HUES48 (cell line): Measurements from ENCODE around the gene MBIP.
"Not testable (repeated sequence)": the region's sequence is repeated elsewhere in the genome, so short reads cannot be mapped to it uniquely, and the experiment has no call there.

Source experiments
- H3K27ac ChIP-seq: one replicate; pipeline ENCODE4 v1.7.0; 2013; ENCODE audit warnings: low read depth, low read length, inconsistent platforms
- H3K27me3 ChIP-seq: 2 replicates; pipeline ENCODE4 v1.6.1; 2013; ENCODE audit warnings: mild to moderate bottlenecking, low read length; ENCODE audit not compliant: control insufficient read depth, insufficient read depth
- H3K36me3 ChIP-seq: 2 replicates; pipeline ENCODE4 v1.6.1; 2013; ENCODE audit warnings: low read length; ENCODE audit not compliant: control insufficient read depth, insufficient read depth
- H3K4me1 ChIP-seq: 2 replicates; pipeline ENCODE4 v1.6.1; 2013; ENCODE audit warnings: mild to moderate bottlenecking, low read length; ENCODE audit not compliant: control insufficient read depth, insufficient read depth
- H3K4me3 ChIP-seq: 2 replicates; pipeline ENCODE4 v1.5.1; 2013; ENCODE audit warnings: mild to moderate bottlenecking, low read depth, low read length
- H3K9ac ChIP-seq: 2 replicates; pipeline ENCODE4 v1.6.1; 2013; ENCODE audit warnings: mild to moderate bottlenecking, low read depth, low read length, moderate library complexity
- H3K9me3 ChIP-seq: 2 replicates; pipeline ENCODE4 v1.6.1; 2013; ENCODE audit warnings: low read length; ENCODE audit not compliant: control insufficient read depth, insufficient read depth

Gene MBIP

GRCh38 chr14:36340276-36340890, 19.9 kb upstream of the MBIP start:
- H3K9ac ChIP-seq, result no peak overlapping the region
- H3K36me3 ChIP-seq, result no peaks in the 10 kb centered on the region
- no peak overlapping the region for H3K27ac ChIP-seq
- H3K4me1 ChIP-seq, result no peaks in the 10 kb centered on the region
- no peaks in the 10 kb centered on the region for H3K27me3 ChIP-seq
- H3K9me3 ChIP-seq, result no peaks in the 10 kb centered on the region
- H3K4me3 ChIP-seq, result no peak overlapping the region

- no peak overlapping the region for H3K27ac ChIP-seq
Measured at GRCh38 chr14:36339816-36340215, 19.4 kb upstream of the MBIP start.

DNA sequence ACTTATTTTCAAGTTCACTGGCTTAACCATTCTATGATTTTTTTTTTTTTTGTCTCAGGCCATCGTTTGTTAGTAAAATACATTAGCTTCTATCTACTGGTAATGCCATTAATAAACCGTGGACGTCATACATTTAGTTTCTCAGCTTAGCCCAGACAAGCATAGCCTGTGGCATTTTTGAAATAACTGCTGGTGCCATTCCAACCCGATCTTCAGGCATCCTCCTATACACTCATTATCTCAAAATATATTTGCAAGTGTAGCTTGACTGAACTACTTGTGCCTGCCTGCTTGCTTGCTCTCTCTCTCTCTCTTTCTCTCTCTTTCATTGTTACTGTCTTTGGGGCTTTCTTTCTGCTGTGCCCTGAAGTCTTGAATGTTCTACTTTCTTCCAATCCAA, 12.7 kb upstream of the MBIP start:
- Histone ChIP-seq H3K4me3 (no peak overlapping the region), H3K27me3 (no peaks in the 10 kb centered on the region), H3K4me1 (no peaks in the 10 kb centered on the region), H3K9me3 (no peaks in the 10 kb centered on the region), H3K27ac (no peak overlapping the region), H3K9ac (no peak overlapping the region), H3K36me3 (no peaks in the 10 kb centered on the region)

More at GRCh38 chr14:36339816-36340215, 19.4 kb upstream of the MBIP start:
- Histone ChIP-seq H3K4me3 (no peak overlapping the region), H3K9ac (no peak overlapping the region), H3K9me3 (no peaks in the 10 kb centered on the region), H3K36me3 (no peaks in the 10 kb centered on the region), H3K4me1 (no peaks in the 10 kb centered on the region), H3K27me3 (no peaks in the 10 kb centered on the region)

DNA sequence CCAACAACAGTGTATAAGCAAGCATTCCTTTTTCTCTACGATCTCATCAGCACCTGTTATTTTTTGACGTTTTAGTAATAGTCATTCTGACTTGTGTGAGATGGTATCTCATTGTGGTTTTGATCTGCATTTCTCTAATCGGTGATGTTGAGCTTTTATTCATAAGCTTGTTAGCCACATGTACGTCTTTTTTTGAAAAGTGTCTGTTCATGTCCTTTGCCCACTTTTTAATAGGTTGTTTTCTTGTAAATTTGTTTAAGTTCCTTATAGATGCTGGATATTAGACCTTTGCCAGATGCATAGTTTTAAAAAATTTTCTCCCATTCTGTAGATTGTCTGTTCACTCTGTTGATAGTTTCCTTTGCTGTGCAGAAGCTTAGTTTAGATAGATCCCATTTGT, 7.1 kb upstream of the MBIP start:
- not testable (repeated sequence) for H3K27me3 ChIP-seq, H3K27ac ChIP-seq, H3K9ac ChIP-seq, H3K36me3 ChIP-seq, H3K4me3 ChIP-seq, H3K9me3 ChIP-seq, H3K4me1 ChIP-seq

DNA sequence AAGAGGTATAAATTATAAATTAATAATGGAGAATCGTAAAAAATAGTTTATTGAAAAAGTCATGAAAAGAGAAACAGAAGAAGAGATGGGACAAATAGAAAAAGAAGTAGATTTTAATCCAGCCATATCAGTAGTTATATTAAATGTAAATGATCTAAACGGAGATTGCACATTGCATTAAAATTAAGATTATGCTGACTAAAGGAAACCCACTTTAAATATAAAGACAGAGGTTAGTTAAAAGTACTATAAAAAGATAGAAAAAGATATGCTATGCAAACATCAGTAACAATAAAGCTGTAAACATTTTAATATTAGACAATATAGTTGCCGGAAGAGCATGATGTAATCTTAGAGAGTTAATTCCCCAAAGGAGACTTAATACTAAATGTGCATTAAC, 5.4 kb upstream of the MBIP start:
- Histone ChIP-seq H3K27ac (no peak overlapping the region), H3K9ac (no peak overlapping the region), H3K4me3 (no peak overlapping the region), H3K9me3 (no peaks in the 10 kb centered on the region), H3K27me3 (0 out of 2 replicates have a peak, but pooled peaks cover 6% of the 10 kb centered on the region), H3K4me1 (no peaks in the 10 kb centered on the region), H3K36me3 (no peaks in the 10 kb centered on the region)

- no peak overlapping the region for H3K4me3 ChIP-seq
- H3K4me1 ChIP-seq, result no peaks in the 10 kb centered on the region
- H3K36me3 ChIP-seq, result no peaks in the 10 kb centered on the region
- no peaks in the 10 kb centered on the region for H3K9me3 ChIP-seq
- H3K9ac ChIP-seq, result no peak overlapping the region
- no peak overlapping the region for H3K27ac ChIP-seq
- H3K27me3 ChIP-seq, result 0 out of 2 replicates have a peak, but pooled peaks cover 6% of the 10 kb centered on the region
Measured at GRCh38 chr14:36324897-36325296, 4.5 kb upstream of the MBIP start.

DNA sequence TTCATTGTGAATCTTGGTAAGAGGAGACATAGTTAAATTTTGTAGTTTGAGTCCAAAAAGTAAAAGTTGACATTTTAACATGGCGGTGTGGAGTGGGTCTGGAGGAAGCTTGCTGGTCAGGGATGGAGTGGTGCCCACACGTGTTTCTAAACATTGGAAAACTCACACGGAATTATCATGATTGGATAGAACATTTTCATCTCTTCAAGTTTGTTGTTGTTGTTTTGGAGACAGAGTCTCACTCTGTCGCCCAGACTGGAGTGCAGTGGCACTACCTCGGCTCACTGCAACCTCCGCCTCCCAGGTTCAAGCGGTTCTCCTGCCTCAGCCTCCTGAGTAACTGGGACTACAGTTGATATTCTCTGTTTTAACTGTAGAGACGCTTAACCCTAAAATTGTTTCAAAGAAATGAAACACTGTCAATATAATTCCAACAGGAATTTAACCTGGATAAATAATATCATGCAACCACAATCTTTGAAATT, 502 bp upstream of the MBIP start:
- peak overlapping the region; percentile 91 for H3K4me3 ChIP-seq
- no peak overlapping the region for H3K9ac ChIP-seq
- H3K36me3 ChIP-seq, result no peaks in the 10 kb centered on the region
- H3K27ac ChIP-seq, result no peak overlapping the region
- peaks cover 18% of the 10 kb centered on the region for H3K4me1 ChIP-seq
- 0 out of 2 replicates have a peak, but pooled peaks cover 6% of the 10 kb centered on the region for H3K27me3 ChIP-seq
- H3K9me3 ChIP-seq, result no peaks in the 10 kb centered on the region

GRCh38 chr14:36319899-36320199, 588 bp downstream of the MBIP start:
- H3K9me3 ChIP-seq, result no peaks in the 10 kb centered on the region
- no peaks in the 10 kb centered on the region for H3K36me3 ChIP-seq
- H3K9ac ChIP-seq, result peak overlapping the region; percentile 89
- H3K27ac ChIP-seq, result peak overlapping the region; percentile 79
- peaks cover 29% of the 10 kb centered on the region for H3K4me1 ChIP-seq
- 0 out of 2 replicates have a peak, but pooled peaks cover 6% of the 10 kb centered on the region for H3K27me3 ChIP-seq
- H3K4me3 ChIP-seq, result peak overlapping the region; percentile 91

DNA sequence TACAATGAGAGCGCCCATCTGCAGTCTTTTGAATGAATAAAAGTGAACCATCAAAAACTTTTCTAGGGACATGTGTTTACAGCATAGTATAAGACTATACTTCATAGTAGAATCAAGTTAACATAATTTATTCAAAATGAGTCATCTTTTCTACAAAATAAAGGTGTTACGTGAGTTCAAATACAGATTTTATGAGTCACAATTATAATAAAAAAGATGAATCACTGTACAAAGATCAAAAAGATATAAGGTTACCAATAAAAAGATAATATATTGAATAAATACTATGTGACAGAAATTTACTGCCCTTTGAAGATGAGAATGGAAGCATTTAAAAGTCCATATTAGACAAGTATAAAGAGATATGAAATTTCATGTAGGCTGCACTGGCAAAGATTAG, 2.8 kb downstream of the MBIP start:
- Histone ChIP-seq H3K36me3 (0 out of 2 replicates have a peak, but pooled peaks cover 4% of the 10 kb centered on the region), H3K27me3 (no peaks in the 10 kb centered on the region), H3K9ac (no peak overlapping the region), H3K9me3 (no peaks in the 10 kb centered on the region), H3K27ac (no peak overlapping the region), H3K4me3 (no peak overlapping the region), H3K4me1 (peaks cover 35% of the 10 kb centered on the region)

DNA sequence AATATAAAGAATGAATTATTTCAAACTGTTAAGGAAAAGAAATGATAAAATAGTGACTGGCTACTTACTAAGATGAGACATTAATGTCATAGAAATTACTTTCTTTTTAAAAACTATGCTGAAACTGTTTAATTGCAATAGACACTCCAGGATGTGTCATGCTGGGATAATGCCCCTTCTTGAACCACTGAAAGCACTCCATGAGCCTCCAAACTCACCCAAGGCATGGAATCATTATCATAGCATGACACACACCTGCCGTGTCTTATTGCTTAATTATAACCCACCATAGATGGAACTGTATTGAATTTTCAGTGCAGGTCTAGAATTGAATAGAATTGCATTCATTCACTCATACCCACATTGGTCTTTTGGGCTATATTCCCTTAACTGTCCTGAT, 4.3 kb downstream of the MBIP start:
- Histone ChIP-seq H3K27ac (no peak overlapping the region), H3K27me3 (no peaks in the 10 kb centered on the region), H3K9ac (no peak overlapping the region), H3K4me3 (no peak overlapping the region), H3K4me1 (peaks cover 35% of the 10 kb centered on the region), H3K36me3 (peaks cover 11% of the 10 kb centered on the region), H3K9me3 (no peaks in the 10 kb centered on the region)

GRCh38 chr14:36315159-36315853, 5.1 kb downstream of the MBIP start:
- peaks cover 20% of the 10 kb centered on the region for H3K36me3 ChIP-seq
- no peaks in the 10 kb centered on the region for H3K27me3 ChIP-seq
- no peak overlapping the region; the same call in 1 of the 2 replicates for H3K4me3 ChIP-seq
- peak overlapping the region; percentile 69 for H3K27ac ChIP-seq
- H3K9ac ChIP-seq, result no peak overlapping the region
- no peaks in the 10 kb centered on the region for H3K9me3 ChIP-seq
- H3K4me1 ChIP-seq, result peaks cover 35% of the 10 kb centered on the region
